Measurements from ENCODE around the gene TSKS. TPM values are rescaled to one million over a fixed set of nuclear protein-coding genes. Genes with fewer than 3 reads are reported as not detected.

Gene TSKS, protein sequence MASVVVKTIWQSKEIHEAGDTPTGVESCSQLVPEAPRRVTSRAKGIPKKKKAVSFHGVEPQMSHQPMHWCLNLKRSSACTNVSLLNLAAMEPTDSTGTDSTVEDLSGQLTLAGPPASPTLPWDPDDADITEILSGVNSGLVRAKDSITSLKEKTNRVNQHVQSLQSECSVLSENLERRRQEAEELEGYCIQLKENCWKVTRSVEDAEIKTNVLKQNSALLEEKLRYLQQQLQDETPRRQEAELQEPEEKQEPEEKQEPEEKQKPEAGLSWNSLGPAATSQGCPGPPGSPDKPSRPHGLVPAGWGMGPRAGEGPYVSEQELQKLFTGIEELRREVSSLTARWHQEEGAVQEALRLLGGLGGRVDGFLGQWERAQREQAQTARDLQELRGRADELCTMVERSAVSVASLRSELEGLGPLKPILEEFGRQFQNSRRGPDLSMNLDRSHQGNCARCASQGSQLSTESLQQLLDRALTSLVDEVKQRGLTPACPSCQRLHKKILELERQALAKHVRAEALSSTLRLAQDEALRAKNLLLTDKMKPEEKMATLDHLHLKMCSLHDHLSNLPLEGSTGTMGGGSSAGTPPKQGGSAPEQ
- total RNA-seq, result not detected in 2 replicates
- 0.03 TPM in 1 of 2 replicates, not detected in the other for polyA plus RNA-seq
- not detected in 2 replicates for polyA plus RNA-seq (2011; cell fraction: cytosol; rRNA removed)
- polyA plus RNA-seq (2011; cell fraction: nucleus; rRNA removed), result not detected in 2 replicates
- polyA plus RNA-seq (2012), result not detected in 2 replicates
- polyA minus RNA-seq, result not detected in 2 replicates
- not detected for polyA minus RNA-seq (2011; cell fraction: cytosol; rRNA and poly(A)+ RNA removed)
- polyA minus RNA-seq (2011; cell fraction: nucleus; rRNA and poly(A)+ RNA removed), result not detected in 2 replicates
- Bru-seq, nascent RNA, result not detected
- BruChase-seq, experiment 1, labeled RNA remaining after a 6-hour chase, result not detected
- BruChase-seq, experiment 2, labeled RNA remaining after a 2-hour chase, result not detected
- long read RNA-seq, result 0 reads

GRCh38 chr19:49763230-49763629, at the start of gene TSKS:
TSS of gene TSKS (minus strand) at chr19:49763306. CDS start at chr19:49763247, 59 bp downstream.
- Histone ChIP-seq H3K4me1 (ENCODE audit: control insufficient read depth, extremely low read depth, insufficient read depth, low read length) (peaks cover 9% of the 10 kb centered on the region), H3K27ac (ENCODE audit: insufficient read depth, low read depth, low read length) (no peak within 1 kb of the TSS), H3K36me3 (ENCODE audit: control insufficient read depth in 2 of 2, extremely low read depth in 1 of 2, insufficient read depth in 2 of 2, low read length in 2 of 2) (no peaks in the 10 kb centered on the region), H3K9me1 (replicated peaks; ENCODE audit: control insufficient read depth, extremely low read depth, insufficient read depth, low read length) (no peaks in the 10 kb centered on the region), H3K9me3 (replicated peaks; ENCODE audit: control insufficient read depth, insufficient read depth, low read length) (no peaks in the 10 kb centered on the region), H3K4me3 (replicated peaks in 1 of 3; ENCODE audit: insufficient read depth in 1 of 3, low read depth in 1 of 3, low read length in 3 of 3) (no peak within 1 kb of the TSS), H3K9ac (replicated peaks; ENCODE audit: extremely low read depth, insufficient read depth, low read length) (no peak within 1 kb of the TSS), H3K27me3 (ENCODE audit: control insufficient read depth in 2 of 2, insufficient read depth in 2 of 2, low read length in 2 of 2) (no peaks in the 10 kb centered on the region), H3K4me2 (ENCODE audit: insufficient read depth, low read length) (no peak within 1 kb of the TSS), H3K79me2 (ENCODE audit: control insufficient read depth, insufficient read depth, low read length) (peaks cover 13% of the 10 kb centered on the region), H4K20me1 (replicated peaks; ENCODE audit: control insufficient read depth, extremely low read depth, insufficient read depth, low read length) (no peaks in the 10 kb centered on the region), H2AFZ (ENCODE audit: low read depth, low read length) (no peak within 1 kb of the TSS)
- FAIRE-seq (no peak), DNase-seq (ENCODE audit: low read depth, low spot score) (no peak)
- ChIA-PET CTCF (no interaction called here), POLR2A (interaction anchor here (0.7 kb wide), 1 partner anchor 102 kb away, joined by 4 read pairs; no protein-coding TSS in a partner anchor)
- dilution Hi-C loops (cut with MboI; ENCODE audit: extremely low pct_ligation_motif_present, low sequenced_read_pairs), result no loop called here
- TF ChIP-seq MYC (IDR thresholded peaks at IDR 0.05; ENCODE audit: low read depth, low read length), result no peak
- TF ChIP-seq EZH2 (IDR thresholded peaks at IDR 0.05; ENCODE audit: borderline replicate concordance, low read depth, low read length, severe bottlenecking), result no peak
- TF ChIP-seq JUN (IDR thresholded peaks at IDR 0.05; ENCODE audit: borderline replicate concordance, insufficient read depth, insufficient read length, low read depth), result no peak
- TF ChIP-seq POLR2AphosphoS5 (IDR thresholded peaks at IDR 0.05; ENCODE audit: insufficient read depth, low read depth, low read length), result no peak
- no peak for TF ChIP-seq GATA2 (IDR thresholded peaks at IDR 0.05; ENCODE audit: insufficient read depth, insufficient read length, low read depth, low read length)
- no peak for TF ChIP-seq MAX (IDR thresholded peaks at IDR 0.05; ENCODE audit: insufficient read depth, insufficient read length)
- TF ChIP-seq CTCF (IDR thresholded peaks at IDR 0.05; ENCODE audit: extremely low read depth in 1 of 2, insufficient read depth in 1 of 2, low read depth in 1 of 2, low read length in 2 of 2), result no peak
- TF ChIP-seq POLR2A (IDR thresholded peaks at IDR 0.05; ENCODE audit: low read depth, low read length), result no peak
- TF ChIP-seq FOS (IDR thresholded peaks at IDR 0.05; ENCODE audit: borderline replicate concordance, insufficient read depth, low read length), result no peak
- intact Hi-C loops (cut with micrococcal nuclease), result no loop called here
- no TSS peak for BruUV-seq (replicated peaks)

Measured in endothelial cell of umbilical vein (primary cell).